Peyer's patch (tissue), 4 donors: ENCODE data around the gene LTBP3.
A peak's percentile ranks its signal among the peaks of the same experiment; 100 is the strongest.

Source experiments
- POLR2A ChIP-seq, 2 donors: fragments of 450-650 bp; IDR thresholded peaks; one replicate each; pipeline ENCODE4 v1.5.1; 2017; ENCODE audit warnings: antibody characterized with exemption in 2 of 2, mild to moderate bottlenecking in 2 of 2, moderate library complexity in 2 of 2
- TF ChIP-seq, protein P1 (sequence below), 6 experiments: fragments of 450-650 bp in 4 of 6; fragments of 200-600 bp in 2 of 6; sonication (generic) in 1 of 6; IDR thresholded peaks; one replicate each; pipeline ENCODE4 v1.5.1; 2017 to 2019; ENCODE audit warnings: antibody characterized with exemption in 6 of 6, mild to moderate bottlenecking in 3 of 6, moderate library complexity in 1 of 6

DNA sequence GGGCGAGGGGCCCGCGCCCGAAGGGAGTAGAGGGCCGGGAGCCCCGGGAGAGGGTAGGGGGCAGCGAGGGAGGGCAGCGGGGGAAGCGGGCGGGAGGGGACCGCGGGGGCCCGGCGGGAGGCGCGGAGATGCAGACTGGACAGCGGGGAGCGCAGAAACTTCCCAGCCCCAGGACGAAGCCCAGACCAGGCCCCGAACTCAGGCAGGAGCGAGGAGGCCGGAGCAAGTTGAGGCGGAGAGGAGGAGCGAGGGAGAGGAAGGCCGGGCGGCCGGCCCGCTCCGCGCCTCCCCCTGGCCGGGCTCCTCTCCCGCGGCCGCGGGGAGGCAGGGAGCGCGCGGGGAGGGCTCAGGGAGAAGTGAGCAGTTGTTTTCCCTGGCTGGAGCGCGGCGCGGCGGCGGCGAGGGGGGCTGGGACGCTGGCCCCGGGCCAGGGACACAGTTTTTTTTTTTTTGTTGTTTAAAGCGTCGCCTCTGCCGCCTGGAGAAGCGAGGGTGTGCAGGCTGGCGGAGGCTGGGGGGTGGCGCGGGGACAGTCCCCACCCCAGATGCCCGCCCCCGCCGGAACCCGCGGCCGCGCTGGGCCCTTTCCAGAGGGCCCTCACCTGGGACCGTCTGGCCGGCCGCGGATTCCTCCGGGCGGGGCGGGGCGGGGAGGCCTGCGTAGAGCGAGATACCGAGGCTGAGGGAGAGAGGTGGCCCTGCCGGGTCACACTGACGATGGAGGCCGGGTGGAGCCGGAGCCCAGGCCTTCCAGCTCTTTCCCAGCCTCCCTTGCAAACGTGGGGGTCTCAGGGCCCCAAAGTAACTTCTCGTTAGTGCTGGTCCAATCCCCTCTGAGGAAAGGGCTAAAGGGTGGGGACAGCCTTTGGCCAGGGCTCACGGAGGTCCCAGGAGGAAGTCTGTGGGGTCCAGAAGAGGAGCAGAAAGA is at the start of gene LTBP3:
- TF ChIP-seq, protein P1, sequence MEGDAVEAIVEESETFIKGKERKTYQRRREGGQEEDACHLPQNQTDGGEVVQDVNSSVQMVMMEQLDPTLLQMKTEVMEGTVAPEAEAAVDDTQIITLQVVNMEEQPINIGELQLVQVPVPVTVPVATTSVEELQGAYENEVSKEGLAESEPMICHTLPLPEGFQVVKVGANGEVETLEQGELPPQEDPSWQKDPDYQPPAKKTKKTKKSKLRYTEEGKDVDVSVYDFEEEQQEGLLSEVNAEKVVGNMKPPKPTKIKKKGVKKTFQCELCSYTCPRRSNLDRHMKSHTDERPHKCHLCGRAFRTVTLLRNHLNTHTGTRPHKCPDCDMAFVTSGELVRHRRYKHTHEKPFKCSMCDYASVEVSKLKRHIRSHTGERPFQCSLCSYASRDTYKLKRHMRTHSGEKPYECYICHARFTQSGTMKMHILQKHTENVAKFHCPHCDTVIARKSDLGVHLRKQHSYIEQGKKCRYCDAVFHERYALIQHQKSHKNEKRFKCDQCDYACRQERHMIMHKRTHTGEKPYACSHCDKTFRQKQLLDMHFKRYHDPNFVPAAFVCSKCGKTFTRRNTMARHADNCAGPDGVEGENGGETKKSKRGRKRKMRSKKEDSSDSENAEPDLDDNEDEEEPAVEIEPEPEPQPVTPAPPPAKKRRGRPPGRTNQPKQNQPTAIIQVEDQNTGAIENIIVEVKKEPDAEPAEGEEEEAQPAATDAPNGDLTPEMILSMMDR (IDR thresholded peaks at IDR 0.05): peak in 1 of 6 experiments; percentile 15
- TF ChIP-seq POLR2A (IDR thresholded peaks at IDR 0.05): no peak
